Right ventricle myocardium inferior (tissue), 1 donor: ENCODE data around the gene PTPRK. TPM values are rescaled to one million over a fixed set of nuclear protein-coding genes. Genes with fewer than 3 reads are reported as not detected.
A peak's percentile ranks its signal among the peaks of the same experiment; 100 is the strongest.

ENCODE experiments used
- ATAC-seq: fragments of 200-7000 bp; cut with Tn5 transposase; one replicate; pipeline ENCODE4 v1.9.1; 2020; ENCODE audit warnings: mild to moderate bottlenecking, moderate library complexity
- DNase-seq: peaks from one replicate; pipeline ENCODE4 v3.0.0; 2021; ENCODE audit errors: missing footprints
- intact Hi-C: fragments of 100-400 bp; cut with DNase I; formaldehyde crosslinking; loops from one replicate; pipeline ENCODE4 v1.11.0; 2022
- total RNA-seq: library from RNA; stranded (reverse); fragmentation: NEBNext Ultra II Directional; extraction: Animal tissue kit (Norgen Biotek cat#: 25700); gene quantifications from one replicate; pipeline ENCODE4 v1.2.1, GENCODE V29; 2021
- donor health status: DM: no; HTN: yes; CAD: no; lungs with severe emphysema.

Gene PTPRK
- total RNA-seq, 1 donor from 2014 or later, result 30.1 TPM

GRCh38 chr6:128337619-128338018 lies 182.8 kb downstream of the PTPRK start:
- ATAC-seq, result no peak
- intact Hi-C loops, result no loop called here

GRCh38 chr6:128336436-128337095 lies 183.8 kb downstream of the PTPRK start:
- no peak for ATAC-seq
- no peak for DNase-seq
- intact Hi-C loops, result no loop called here

More at GRCh38 chr6:128337619-128338018, 182.8 kb downstream of the PTPRK start:
- no peak for DNase-seq

- DNase-seq, result no peak
- ATAC-seq, result no peak
- intact Hi-C loops, result no loop called here
These were observed 184.4 kb downstream of the PTPRK start for GRCh38 chr6:128335963-128336362.

- DNase-seq, result no peak
- intact Hi-C loops, result no loop called here
- no peak for ATAC-seq
These were observed 186.7 kb downstream of the PTPRK start for GRCh38 chr6:128333581-128334223.

- intact Hi-C loops, result loop anchor here (10.0 kb wide), 1 partner anchor 263 kb away; no protein-coding TSS in a partner anchor
- ATAC-seq, result peak; percentile 31
- DNase-seq, result no peak
These were observed 192.5 kb downstream of the PTPRK start for GRCh38 chr6:128327890-128328289.

- intact Hi-C loops, result loop anchor here (10.0 kb wide), 1 partner anchor 258 kb away; no protein-coding TSS in a partner anchor
- no peak for DNase-seq
- no peak for ATAC-seq
These were observed 197.4 kb downstream of the PTPRK start for GRCh38 chr6:128323011-128323410.

GRCh38 chr6:128319946-128320345 lies 200.5 kb downstream of the PTPRK start:
- DNase-seq (no peak), ATAC-seq (no peak)
- intact Hi-C loops, result loop anchor here (10.0 kb wide), 1 partner anchor 255 kb away; no protein-coding TSS in a partner anchor

GRCh38 chr6:128319157-128319556 lies 201.2 kb downstream of the PTPRK start:
- DNase-seq, result no peak
- no peak for ATAC-seq
- intact Hi-C loops, result no loop called here

GRCh38 chr6:128316258-128316929 lies 204.0 kb downstream of the PTPRK start:
- DNase-seq, result no peak
- intact Hi-C loops, result no loop called here
- no peak for ATAC-seq

GRCh38 chr6:128314190-128314589 lies 206.2 kb downstream of the PTPRK start:
- DNase-seq (no peak), ATAC-seq (no peak)
- intact Hi-C loops, result no loop called here

- intact Hi-C loops, result no loop called here
- no peak for ATAC-seq
These were observed 208.3 kb downstream of the PTPRK start for GRCh38 chr6:128311944-128312570.

GRCh38 chr6:128310451-128310850 lies 209.9 kb downstream of the PTPRK start:
- no peak for ATAC-seq
- intact Hi-C loops, result no loop called here

More at GRCh38 chr6:128311944-128312570, 208.3 kb downstream of the PTPRK start:
- no peak for DNase-seq

GRCh38 chr6:128307671-128308070 lies 212.7 kb downstream of the PTPRK start:
- ATAC-seq, result no peak
- no peak for DNase-seq
- intact Hi-C loops, result no loop called here

More at GRCh38 chr6:128310451-128310850, 209.9 kb downstream of the PTPRK start:
- DNase-seq, result no peak

GRCh38 chr6:128305976-128306375 lies 214.4 kb downstream of the PTPRK start:
- no peak for ATAC-seq
- intact Hi-C loops, result no loop called here
- no peak for DNase-seq

GRCh38 chr6:128305228-128305627 lies 215.2 kb downstream of the PTPRK start:
- no peak for ATAC-seq
- DNase-seq, result no peak
- intact Hi-C loops, result no loop called here

- intact Hi-C loops, result no loop called here
- no peak for DNase-seq
- ATAC-seq, result no peak
These were observed 216.5 kb downstream of the PTPRK start for GRCh38 chr6:128303870-128304269.

GRCh38 chr6:128302942-128303341 lies 217.5 kb downstream of the PTPRK start:
- intact Hi-C loops, result no loop called here
- DNase-seq (no peak), ATAC-seq (no peak)

- ATAC-seq (no peak), DNase-seq (no peak)
- intact Hi-C loops, result no loop called here
These were observed 224.7 kb downstream of the PTPRK start for GRCh38 chr6:128295670-128296069.

- no peak for ATAC-seq
These were observed 230.2 kb downstream of the PTPRK start for GRCh38 chr6:128290221-128290620.

More at GRCh38 chr6:128290221-128290620, 230.2 kb downstream of the PTPRK start:
- intact Hi-C loops, result no loop called here
- DNase-seq, result no peak
